Measurements from ENCODE around the gene GNAS. TPM values are rescaled to one million over a fixed set of nuclear protein-coding genes. Genes with fewer than 3 reads are reported as not detected.

The GNAS gene
- polyA plus RNA-seq, 1 donor (not counting 4 experiments of a cell fraction or from before 2014, with no cell fraction given), result 560 TPM

DNA sequence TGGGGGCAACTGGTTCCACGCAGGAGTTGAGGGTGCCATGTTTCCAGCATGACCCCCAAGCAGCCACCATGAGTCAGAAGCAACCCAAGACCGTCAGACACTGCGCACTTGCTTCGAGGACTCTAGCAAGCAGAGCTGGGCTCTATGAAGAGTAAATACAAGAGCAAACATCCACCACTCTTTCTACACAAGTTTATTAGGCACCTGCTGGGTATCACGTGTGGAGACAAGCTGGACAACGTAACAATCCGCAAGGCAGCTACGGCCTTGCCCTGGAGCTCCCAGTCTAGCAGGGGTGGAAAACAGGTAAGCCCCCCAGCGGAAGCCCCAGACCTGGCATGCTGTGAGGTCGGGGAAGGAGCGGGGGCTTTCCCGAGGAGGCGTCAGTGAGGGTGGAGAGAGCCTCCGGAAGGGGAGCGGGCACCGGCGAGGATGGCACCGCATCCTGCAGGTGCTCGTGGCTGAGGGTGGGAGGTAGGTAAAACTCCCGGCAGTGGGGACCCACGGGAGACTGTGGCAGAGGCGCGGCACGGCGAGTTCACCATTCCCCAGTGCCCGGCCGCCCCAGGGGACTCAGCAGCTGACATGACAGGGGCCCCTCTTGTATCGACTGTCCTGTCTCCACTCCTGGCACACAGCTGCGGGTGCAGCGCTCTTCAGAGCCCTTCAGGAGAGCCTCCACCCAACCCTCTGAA, 35.4 kb upstream of the GNAS start:
- Histone ChIP-seq H3K4me2 (ENCODE audit: control insufficient read depth, extremely low read depth, insufficient read depth, low read depth, low read length) (no peak overlapping the region), H4K20me1 (ENCODE audit: control insufficient read depth, extremely low read depth, insufficient read depth, low read length) (no peaks in the 10 kb centered on the region), H3K27ac (ENCODE audit: control insufficient read depth, insufficient read depth, low read length) (no peak overlapping the region), H3K4me1 (ENCODE audit: control insufficient read depth, extremely low read depth, insufficient read depth, low read length) (peaks cover 10% of the 10 kb centered on the region), H3K4me3 (ENCODE audit: control insufficient read depth in 2 of 3, extremely low read depth in 1 of 3, insufficient read depth in 2 of 3, low read depth in 1 of 3, low read length in 3 of 3) (no peak overlapping the region), H3K27me3 (ENCODE audit: control insufficient read depth, extremely low read depth, insufficient read depth, low read length) (peaks cover 25% of the 10 kb centered on the region), H3K79me2 (ENCODE audit: control insufficient read depth, insufficient read depth, low read length) (no peaks in the 10 kb centered on the region), H3K9me3 (ENCODE audit: control insufficient read depth, low read depth, low read length) (peaks cover 2% of the 10 kb centered on the region), H2AFZ (ENCODE audit: control insufficient read depth, low read length) (no peak overlapping the region), H3K9ac (ENCODE audit: control insufficient read depth, extremely low read depth, insufficient read depth, low read length) (no peak overlapping the region), H3K36me3 (ENCODE audit: control insufficient read depth in 2 of 2, extremely low read depth in 1 of 2, insufficient read depth in 2 of 2, low read length in 2 of 2) (no peaks in the 10 kb centered on the region), H3K9me1 (ENCODE audit: control insufficient read depth, extremely low read depth, insufficient read depth, low read length) (no peaks in the 10 kb centered on the region)
- no peak for DNase-seq (ENCODE audit: low read depth, low spot score)
- no peak for FAIRE-seq
- dilution Hi-C loops (cut with MboI; ENCODE audit: extremely low pct_ligation_motif_present, low sequenced_read_pairs), result no loop called here
- TF ChIP-seq CTCF (optimal IDR thresholded peaks at IDR 0.05 in 1 of 3, IDR thresholded peaks at IDR 0.05 in 1 of 3, conservative IDR thresholded peaks at IDR 0.05 in 1 of 3; ENCODE audit: extremely low read depth in 1 of 3, insufficient read depth in 2 of 3, low read length in 3 of 3), result no peak

GRCh38 chr20:58817748-58818147, 34.8 kb upstream of the GNAS start:
- dilution Hi-C loops (cut with MboI; ENCODE audit: extremely low pct_ligation_motif_present, low sequenced_read_pairs), result no loop called here
- H3K4me2 ChIP-seq (ENCODE audit: control insufficient read depth, extremely low read depth, insufficient read depth, low read depth, low read length), result no peak overlapping the region

More at GRCh38 chr20:58817748-58818147, 34.8 kb upstream of the GNAS start:
- FAIRE-seq (no peak), DNase-seq (ENCODE audit: low read depth, low spot score) (no peak)
- no peak overlapping the region for H2AFZ ChIP-seq (ENCODE audit: control insufficient read depth, low read length)
- TF ChIP-seq CTCF (optimal IDR thresholded peaks at IDR 0.05 in 1 of 3, IDR thresholded peaks at IDR 0.05 in 1 of 3, conservative IDR thresholded peaks at IDR 0.05 in 1 of 3; ENCODE audit: extremely low read depth in 1 of 3, insufficient read depth in 2 of 3, low read length in 3 of 3) (no peak), EZH2 (IDR thresholded peaks at IDR 0.05; ENCODE audit: low read length) (no peak)
- no peaks in the 10 kb centered on the region for H4K20me1 ChIP-seq (ENCODE audit: control insufficient read depth, extremely low read depth, insufficient read depth, low read length)
- peaks cover 20% of the 10 kb centered on the region for H3K27me3 ChIP-seq (ENCODE audit: control insufficient read depth, extremely low read depth, insufficient read depth, low read length)
- H3K9me3 ChIP-seq (ENCODE audit: control insufficient read depth, low read depth, low read length), result peaks cover 2% of the 10 kb centered on the region
- no peak overlapping the region for H3K4me3 ChIP-seq (ENCODE audit: control insufficient read depth in 2 of 3, extremely low read depth in 1 of 3, insufficient read depth in 2 of 3, low read depth in 1 of 3, low read length in 3 of 3)
- H3K4me1 ChIP-seq (ENCODE audit: control insufficient read depth, extremely low read depth, insufficient read depth, low read length), result peaks cover 10% of the 10 kb centered on the region
- no peaks in the 10 kb centered on the region for H3K36me3 ChIP-seq (ENCODE audit: control insufficient read depth in 2 of 2, extremely low read depth in 1 of 2, insufficient read depth in 2 of 2, low read length in 2 of 2)
- H3K27ac ChIP-seq (ENCODE audit: control insufficient read depth, insufficient read depth, low read length), result no peak overlapping the region
- no peaks in the 10 kb centered on the region for H3K9me1 ChIP-seq (ENCODE audit: control insufficient read depth, extremely low read depth, insufficient read depth, low read length)
- no peak overlapping the region for H3K9ac ChIP-seq (ENCODE audit: control insufficient read depth, extremely low read depth, insufficient read depth, low read length)
- no peaks in the 10 kb centered on the region for H3K79me2 ChIP-seq (ENCODE audit: control insufficient read depth, insufficient read depth, low read length)

Data from keratinocyte (primary cell).